Heart left ventricle (tissue), 16 donors: ENCODE data around the gene MED25. TPM values are rescaled to one million over a fixed set of nuclear protein-coding genes. Genes with fewer than 3 reads are reported as not detected.
A peak's percentile ranks its signal among the peaks of the same experiment; 100 is the strongest.

Source experiments
- ATAC-seq, 4 donors: fragments of 200-7000 bp; cut with Tn5 transposase; one replicate each; pipeline ENCODE4 v1.9.1; 2020 to 2022; ENCODE audit warnings: moderate library complexity in 4 of 4, mild to moderate bottlenecking in 3 of 4, moderate number of reproducible peaks in 1 of 4
- DNase-seq, 5 donors: peaks; one replicate each; pipeline ENCODE4 v3.0.0-alpha.2; 2020
- H3K27ac ChIP-seq, 12 donors: fragments of 200-600 bp; sonication (generic) in 4 of 12; one replicate each; pipeline versions ENCODE4 v1.5.0 to v1.8.0; 2016 to 2022; ENCODE audit warnings: mild to moderate bottlenecking in 2 of 12
- H3K27me3 ChIP-seq, 9 donors: fragments of 200-600 bp; sonication (generic) in 2 of 9; one replicate each; pipeline versions ENCODE4 v1.5.1 to v1.8.0; 2016 to 2022; ENCODE audit warnings: mild to moderate bottlenecking in 3 of 9
- H3K36me3 ChIP-seq, 9 donors: fragments of 200-600 bp; sonication (generic) in 2 of 9; one replicate each; pipeline versions ENCODE4 v1.5.0 to v1.8.0; 2018 to 2022; ENCODE audit warnings: mild to moderate bottlenecking in 2 of 9
- H3K4me1 ChIP-seq, 12 donors: fragments of 200-600 bp; sonication (generic) in 4 of 12; one replicate each; pipeline versions ENCODE4 v1.5.0 to v1.8.0; 2016 to 2022; ENCODE audit warnings: mild to moderate bottlenecking in 3 of 12
- H3K4me3 ChIP-seq, 12 donors: fragments of 200-600 bp; sonication (generic) in 4 of 12; one replicate each; pipeline versions ENCODE4 v1.5.0 to v1.8.0; 2017 to 2022; ENCODE audit warnings: mild to moderate bottlenecking in 9 of 12, moderate library complexity in 4 of 12
- H3K9me3 ChIP-seq, 12 donors: fragments of 200-600 bp; sonication (generic) in 4 of 12; one replicate each; pipeline versions ENCODE4 v1.5.0 to v1.8.0; 2016 to 2022; ENCODE audit warnings: mild to moderate bottlenecking in 1 of 12
- POLR2A ChIP-seq, 2 donors: fragments of 450-650 bp; IDR thresholded peaks; one replicate each; pipeline ENCODE4 v1.6.1; 2017; ENCODE audit warnings: antibody characterized with exemption in 2 of 2, mild to moderate bottlenecking in 2 of 2, moderate library complexity in 2 of 2
- WGBS, 4 donors: extraction: QIAGEN DNeasy Blood & Tissue Kit in 2 of 4; methylation state at CpG; one replicate each; pipeline versions ENCODE4 v1.1.5 to v1.1.7; 2013 to 2018; 5-methylcytosine and 5-hydroxymethylcytosine counted together
- intact Hi-C, 10 donors: fragments of 100-400 bp; cut with DNase I; formaldehyde crosslinking; loops; one replicate each; pipeline versions ENCODE4 v1.11.1 to v1.14.2; 2022
- polyA plus RNA-seq, 2 donors: library from polyadenylated mRNA; stranded (reverse); fragments of 200-250 nt; gene quantifications; one replicate each; pipeline ENCODE4 v1.2.3, GENCODE V29; 2013
- total RNA-seq, 9 donors: library from RNA; depleted of rRNA in 2 of 9; stranded (reverse); fragments of >200 nt in 2 of 9; fragmentation: NEBNext Ultra II Directional in 3 of 9; extraction: Animal tissue kit (Norgen Biotek cat#: 25700) in 3 of 9; gene quantifications; one replicate each; pipeline versions ENCODE4 v1.1.0 to v1.2.4, GENCODE V29; 2016 to 2023
- TF ChIP-seq, protein P1 (sequence below), 12 donors: fragments of 200-600 bp; sonication (generic) in 4 of 12; IDR thresholded peaks; one replicate each; pipeline versions ENCODE4 v1.5.0 to v1.8.0; 2018 to 2022; ENCODE audit warnings: antibody characterized with exemption in 12 of 12, mild to moderate bottlenecking in 5 of 12
- donor health status: ischemic (EF 13 %, LVEDD 7.1; RV severe dilation, severe dysfunction).
- donor health status: healthy with polysubstance abuse.
- donor health status: DM: no; HTN: yes; CAD: no.
- donor health status: DM: no; HTN: no; CAD: no.
- donor health status: ischemic (EF 25% LVEDD 6.9; RV normal size, moderate dysfunction).
- donor health status: ischemic (EF 25% LVEDD 5.7; RV mildly dilated, moderate dysfunction).
- donor health status: healthy.
- donor health status: DM: yes; HTN: yes; CAD: no.
- donor health status: ischemic (EF 35%, LVEDD 5.7; RV mildly dilated, moderate dysfunction).
- donor health status: nonischemic (EF 11% LVEDD 7.7; RV severe dilation, severe dysfunction).
- donor health status: DM: yes; HTN: yes; CAD: no.
- donor health status: PGD.
- donor health status: ischemic (EF 29% LVEDD 5.4; RV normal size, mild dysfunction).
- donor health status: nonischemic (EF 23%, LVEDD 6.1; RV moderate dilation, normal function).

MED25 gene
- total and polyA plus RNA-seq, 11 donors: 44.1 to 119 (median 54.7) TPM

DNA sequence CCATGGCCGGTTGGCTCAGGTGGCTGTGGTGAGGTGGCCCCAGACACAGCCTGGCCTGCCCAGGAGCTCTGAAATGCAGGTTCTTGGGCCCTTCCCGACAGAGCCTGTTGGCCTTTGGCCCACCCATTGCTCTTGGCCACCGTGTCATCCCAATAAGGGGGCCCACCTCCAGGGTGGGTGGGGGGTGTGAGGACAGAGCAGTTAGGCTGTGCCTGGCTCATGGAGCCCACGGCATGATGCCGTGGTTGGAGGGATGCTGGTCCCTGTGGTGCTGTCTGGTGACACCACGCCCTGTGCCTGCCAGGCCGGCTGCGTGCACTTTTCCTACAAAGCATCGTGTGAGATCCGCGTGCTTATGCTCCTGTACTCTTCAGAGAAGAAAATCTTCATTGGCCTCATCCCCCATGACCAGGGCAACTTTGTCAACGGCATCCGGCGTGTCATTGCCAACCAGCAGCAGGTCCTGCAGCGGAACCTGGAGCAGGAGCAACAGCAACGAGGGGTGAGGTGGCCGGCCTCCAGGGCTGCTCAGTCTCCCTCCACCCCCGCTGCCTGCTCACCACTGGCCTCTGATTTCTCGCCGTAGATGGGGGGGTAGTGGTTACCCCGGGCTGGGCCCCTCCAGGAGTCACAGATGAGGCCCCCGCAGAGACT lies 41.7 kb downstream of the MED25 start:
- H3K27me3 ChIP-seq: no peaks in the 10 kb centered on the region
- no peak overlapping the region for H3K27ac ChIP-seq
- TF ChIP-seq, protein P1, sequence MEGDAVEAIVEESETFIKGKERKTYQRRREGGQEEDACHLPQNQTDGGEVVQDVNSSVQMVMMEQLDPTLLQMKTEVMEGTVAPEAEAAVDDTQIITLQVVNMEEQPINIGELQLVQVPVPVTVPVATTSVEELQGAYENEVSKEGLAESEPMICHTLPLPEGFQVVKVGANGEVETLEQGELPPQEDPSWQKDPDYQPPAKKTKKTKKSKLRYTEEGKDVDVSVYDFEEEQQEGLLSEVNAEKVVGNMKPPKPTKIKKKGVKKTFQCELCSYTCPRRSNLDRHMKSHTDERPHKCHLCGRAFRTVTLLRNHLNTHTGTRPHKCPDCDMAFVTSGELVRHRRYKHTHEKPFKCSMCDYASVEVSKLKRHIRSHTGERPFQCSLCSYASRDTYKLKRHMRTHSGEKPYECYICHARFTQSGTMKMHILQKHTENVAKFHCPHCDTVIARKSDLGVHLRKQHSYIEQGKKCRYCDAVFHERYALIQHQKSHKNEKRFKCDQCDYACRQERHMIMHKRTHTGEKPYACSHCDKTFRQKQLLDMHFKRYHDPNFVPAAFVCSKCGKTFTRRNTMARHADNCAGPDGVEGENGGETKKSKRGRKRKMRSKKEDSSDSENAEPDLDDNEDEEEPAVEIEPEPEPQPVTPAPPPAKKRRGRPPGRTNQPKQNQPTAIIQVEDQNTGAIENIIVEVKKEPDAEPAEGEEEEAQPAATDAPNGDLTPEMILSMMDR (IDR thresholded peaks at IDR 0.05): no peak
- no peak for TF ChIP-seq POLR2A (IDR thresholded peaks at IDR 0.05)
- 84 to 87% (median 86%) methylated on average over 17 to 22 of the region's 22 CpGs for WGBS, 4 donors
- peaks cover 0 to 98% (median 90%) of the 10 kb centered on the region in 9 donors for H3K36me3 ChIP-seq
- intact Hi-C loops: loop anchor here in 3 of 10 donors (5.0 to 10.0 kb wide), 2 partner anchors 38 to 185 kb away; partner anchors contain the start of gene PRMT1 (in 1 of the 3)
- H3K4me1 ChIP-seq: peaks cover 0 to 24% (median 4%) of the 10 kb centered on the region in 12 donors
- no peak overlapping the region for H3K4me3 ChIP-seq
- H3K9me3 ChIP-seq: no peaks in the 10 kb centered on the region
- peak in 1 of 5 donors; percentile 58 for DNase-seq
- ATAC-seq: no peak

DNA sequence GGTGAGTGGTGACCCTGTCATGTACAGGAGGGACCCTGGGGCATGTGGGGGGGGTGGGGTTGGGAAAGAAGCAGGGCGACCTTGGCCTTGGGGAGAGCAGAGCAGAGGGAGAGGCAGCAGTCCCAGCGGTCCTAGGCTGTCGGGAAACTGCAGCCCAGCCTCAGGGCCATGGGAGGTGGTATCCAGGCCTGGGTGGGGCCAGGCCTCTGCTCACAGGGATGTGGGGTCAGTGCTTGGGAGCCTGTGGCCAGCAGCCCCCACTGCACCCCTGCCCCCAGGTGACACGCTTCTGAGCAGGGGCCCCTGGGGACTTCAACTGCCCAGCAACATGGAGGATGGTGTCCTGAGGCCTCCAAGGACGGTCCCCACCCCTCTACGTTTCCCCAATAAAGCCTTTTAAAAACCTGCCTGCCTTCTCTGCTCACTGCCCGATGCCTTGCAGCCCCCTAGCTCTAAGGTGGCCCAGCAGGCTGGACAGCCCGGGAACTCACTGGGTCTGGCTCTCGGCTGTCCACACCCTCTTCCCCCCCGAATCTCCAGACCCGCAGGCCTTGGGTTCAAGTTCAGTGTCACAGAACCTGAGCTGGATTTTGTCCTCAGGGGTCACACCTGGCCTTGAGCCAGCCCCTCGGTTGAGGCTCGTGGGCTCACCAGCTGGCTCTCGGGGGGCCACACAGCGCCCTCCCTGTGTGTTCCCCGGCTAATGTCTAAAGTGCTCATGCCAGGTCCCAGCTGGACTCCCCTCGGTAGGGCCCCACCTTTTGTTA lies 42.4 kb downstream of the MED25 start:
- DNase-seq (no peak), ATAC-seq (no peak)
- intact Hi-C loops: loop anchor here in 1 of 10 donors (10.0 kb wide), 1 partner anchor 186 kb away; the partner anchor contains the start of gene PRMT1
- TF ChIP-seq POLR2A (IDR thresholded peaks at IDR 0.05): no peak
- no peaks in the 10 kb centered on the region for H3K27me3 ChIP-seq
- WGBS, 4 donors: 74 to 78% (median 75%) methylated on average over 14 to 17 of the region's 17 CpGs
- H3K4me3 ChIP-seq: no peak overlapping the region
- H3K4me1 ChIP-seq: peaks cover 0 to 31% (median 9%) of the 10 kb centered on the region in 12 donors
- H3K36me3 ChIP-seq: peaks cover 0 to 93% (median 85%) of the 10 kb centered on the region in 9 donors
- H3K27ac ChIP-seq: peak overlapping the region in 3 of 12 donors; percentile 14 to 60 (median 28)
- H3K9me3 ChIP-seq: no peaks in the 10 kb centered on the region

DNA sequence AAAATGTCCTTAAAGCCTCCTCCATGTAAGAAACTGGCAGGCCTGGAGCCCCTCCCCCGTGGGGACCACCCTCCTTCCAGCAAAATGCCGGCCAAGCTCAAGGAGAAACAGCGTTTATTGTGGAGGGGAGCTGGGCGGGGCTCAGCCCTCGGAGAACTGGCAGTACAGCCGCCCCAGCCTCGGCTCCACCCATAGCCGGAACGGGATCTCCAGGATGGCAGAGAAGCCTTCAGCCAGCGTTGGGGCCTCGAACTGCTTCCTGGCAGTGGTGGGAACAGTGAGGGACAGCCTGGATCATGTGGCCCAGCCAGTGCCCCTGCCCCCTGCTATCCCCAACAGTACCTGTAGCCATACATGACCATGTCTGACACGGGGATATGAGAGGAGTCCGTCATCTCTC lies 43.0 kb downstream of the MED25 start:
- no peak for DNase-seq
- intact Hi-C loops: loop anchor here in 1 of 10 donors (10.0 kb wide), 1 partner anchor 186 kb away; the partner anchor contains the start of gene PRMT1
- H3K4me3 ChIP-seq: no peak overlapping the region
- WGBS, 4 donors: 46 to 50% (median 48%) methylated on average over 11 to 13 of the region's 13 CpGs
- H3K4me1 ChIP-seq: peaks cover 4 to 37% (median 15%) of the 10 kb centered on the region in 12 donors
- peaks cover 0 to 87% (median 79%) of the 10 kb centered on the region in 9 donors for H3K36me3 ChIP-seq
- H3K27me3 ChIP-seq: no peaks in the 10 kb centered on the region
- no peaks in the 10 kb centered on the region for H3K9me3 ChIP-seq
- H3K27ac ChIP-seq: peak overlapping the region in 3 of 12 donors; percentile 14 to 60 (median 28)
- ATAC-seq: no peak
- TF ChIP-seq, protein P1 (IDR thresholded peaks at IDR 0.05): no peak
- TF ChIP-seq POLR2A (IDR thresholded peaks at IDR 0.05): no peak

DNA sequence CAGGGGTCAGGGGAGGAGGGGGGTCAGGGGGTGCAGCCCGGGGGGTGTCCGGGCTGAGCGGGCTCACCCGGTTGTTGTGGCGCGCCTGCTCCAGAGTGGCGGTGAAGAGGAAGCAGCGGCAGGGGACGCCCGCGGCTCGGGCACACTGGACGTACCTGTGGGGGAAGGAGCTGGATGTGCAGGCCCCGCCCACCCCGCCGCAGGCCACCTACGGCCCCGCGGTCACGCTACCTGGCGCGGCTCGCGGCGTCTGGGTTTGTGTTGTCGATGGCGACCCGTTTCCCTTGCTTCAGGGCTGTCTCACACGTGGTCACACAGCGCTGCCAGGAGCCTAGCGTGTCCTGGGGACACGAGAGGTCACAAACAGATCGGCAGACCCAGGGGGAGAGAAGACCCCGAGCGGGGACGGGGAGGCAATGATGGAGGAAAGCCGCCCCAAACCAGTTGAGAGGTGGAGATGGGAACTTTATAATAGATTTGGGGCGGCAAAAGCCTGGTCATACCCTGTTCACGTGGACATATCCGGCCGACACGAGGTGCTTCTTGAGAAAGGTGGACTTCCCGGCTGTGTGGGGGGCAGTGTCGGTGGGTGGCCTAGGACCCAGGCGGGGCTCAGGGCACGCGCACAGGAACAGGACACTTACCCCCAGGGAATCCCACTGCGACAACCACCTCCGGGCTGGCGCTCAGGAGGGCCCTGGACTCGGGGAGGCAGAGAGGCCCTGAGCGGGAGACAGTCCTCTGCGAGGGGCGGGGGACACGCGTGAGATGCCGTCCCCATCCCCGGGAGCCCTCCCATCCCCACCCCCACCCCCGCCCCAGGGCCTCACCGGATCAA lies 43.7 kb downstream of the MED25 start:
- Histone ChIP-seq H3K4me3 (no peak overlapping the region), H3K27me3 (no peaks in the 10 kb centered on the region), H3K9me3 (no peaks in the 10 kb centered on the region), H3K36me3 (peaks cover 0 to 81% (median 73%) of the 10 kb centered on the region in 9 donors), H3K4me1 (peaks cover 7 to 43% (median 22%) of the 10 kb centered on the region in 12 donors), H3K27ac (peak overlapping the region in 2 of 12 donors; percentile 14 to 60)
- WGBS, 4 donors: 82 to 87% (median 85%) methylated on average over 48 to 60 of the region's 60 CpGs
- DNase-seq (no peak), ATAC-seq (no peak)
- no peak for TF ChIP-seq POLR2A (IDR thresholded peaks at IDR 0.05)
- TF ChIP-seq, protein P1 (IDR thresholded peaks at IDR 0.05): no peak
- intact Hi-C loops: loop anchor here in 1 of 10 donors (10.0 kb wide), 1 partner anchor 187 kb away; the partner anchor contains the start of gene PRMT1
